Heart right ventricle (tissue), 16 donors: ENCODE results near the gene S100A7. TPM values are rescaled to one million over a fixed set of nuclear protein-coding genes. Genes with fewer than 3 reads are reported as not detected.

Experiments
- ATAC-seq, 8 donors: fragments of 200-7000 bp; cut with Tn5 transposase; one replicate each; pipeline ENCODE4 v1.9.1; 2020; ENCODE audit warnings: mild to moderate bottlenecking in 8 of 8, moderate library complexity in 8 of 8, moderate number of reproducible peaks in 1 of 8
- DNase-seq, 2 donors: peaks; one replicate each; pipeline ENCODE4 v3.0.0-alpha.2; 2020
- H3K27ac ChIP-seq, 10 donors: fragments of 200-600 bp; sonication (generic) in 2 of 10; one replicate each; pipeline versions ENCODE4 v1.5.0 to v1.8.0; 2020 to 2022; ENCODE audit warnings: mild to moderate bottlenecking in 3 of 10
- H3K27me3 ChIP-seq, 7 donors: fragments of 200-600 bp; one replicate each; pipeline ENCODE4 v1.8.0; 2021 to 2022; ENCODE audit warnings: mild to moderate bottlenecking in 2 of 7
- H3K36me3 ChIP-seq, 9 donors: fragments of 200-600 bp; sonication (generic) in 1 of 9; one replicate each; pipeline versions ENCODE4 v1.5.0 to v1.8.0; 2020 to 2022; ENCODE audit warnings: mild to moderate bottlenecking in 2 of 9
- H3K4me1 ChIP-seq, 9 donors: fragments of 200-600 bp; sonication (generic) in 1 of 9; one replicate each; pipeline versions ENCODE4 v1.5.0 to v1.8.0; 2020 to 2022; ENCODE audit warnings: mild to moderate bottlenecking in 4 of 9
- H3K4me3 ChIP-seq, 10 donors: fragments of 200-600 bp; sonication (generic) in 2 of 10; one replicate each; pipeline versions ENCODE4 v1.5.0 to v1.8.0; 2020 to 2022; ENCODE audit warnings: mild to moderate bottlenecking in 7 of 10, moderate library complexity in 2 of 10
- H3K9me3 ChIP-seq, 11 donors: fragments of 200-600 bp in 10 of 11; sonication (generic) in 2 of 11; one replicate each; pipeline versions ENCODE4 v1.5.0 to v1.8.0; 2013 to 2022; ENCODE audit warnings: mild to moderate bottlenecking in 2 of 11, control low read depth in 1 of 11, moderate library complexity in 1 of 11
- WGBS, 2 donors: extraction: QIAGEN DNeasy Blood & Tissue Kit; methylation state at CpG; one replicate each; pipeline ENCODE4 v1.1.7; 2013; ENCODE audit warnings: inconsistent platforms in 1 of 2; 5-methylcytosine and 5-hydroxymethylcytosine counted together
- intact Hi-C, 10 donors: fragments of 100-400 bp; cut with DNase I; formaldehyde crosslinking; loops; one replicate each; pipeline versions ENCODE4 v1.11.1 to v1.14.2; 2022
- polyA plus RNA-seq, 2 donors: library from polyadenylated mRNA; stranded (reverse); fragments of 200-250 nt; gene quantifications; one replicate each; pipeline ENCODE4 v1.2.3, GENCODE V29; 2013
- total RNA-seq, 10 donors: library from RNA; stranded (reverse); fragmentation: NEBNext Ultra II Directional in 3 of 10; extraction: Animal tissue kit (Norgen Biotek cat#: 25700) in 3 of 10; gene quantifications; one replicate each; pipeline versions ENCODE4 v1.2.1 to v1.2.4, GENCODE V29; 2021 to 2023
- TF ChIP-seq, protein P1 (sequence below), 9 donors: fragments of 200-600 bp; sonication (generic) in 2 of 9; IDR thresholded peaks; one replicate each; pipeline versions ENCODE4 v1.5.0 to v1.8.0; 2021 to 2022; ENCODE audit warnings: antibody characterized with exemption in 9 of 9, mild to moderate bottlenecking in 5 of 9, moderate library complexity in 1 of 9
- donor health status: Arrhythmogenic right ventricular cardiomyopathy.
- donor health status: ischemic (EF 13 %, LVEDD 7.1; RV severe dilation, severe dysfunction).
- donor health status: healthy with polysubstance abuse.
- donor health status: DM: no; HTN: yes; CAD: no.
- donor health status: DM: no; HTN: no; CAD: no.
- donor health status: ischemic (EF 25% LVEDD 6.9; RV normal size, moderate dysfunction).
- donor health status: ischemic (EF 25% LVEDD 5.7; RV mildly dilated, moderate dysfunction).
- donor health status: healthy.
- donor health status: DM: yes; HTN: yes; CAD: no.
- donor health status: Ischemic cardiomyopathy.
- donor health status: ischemic (EF 35%, LVEDD 5.7; RV mildly dilated, moderate dysfunction).
- donor health status: nonischemic (EF 11% LVEDD 7.7; RV severe dilation, severe dysfunction).
- donor health status: DM: yes; HTN: yes; CAD: no.
- donor health status: PGD.
- donor health status: ischemic (EF 29% LVEDD 5.4; RV normal size, mild dysfunction).
- donor health status: nonischemic (EF 23%, LVEDD 6.1; RV moderate dilation, normal function).

Gene S100A7
- total and polyA plus RNA-seq, 12 donors: 0.20 TPM; not detected in 11

DNA sequence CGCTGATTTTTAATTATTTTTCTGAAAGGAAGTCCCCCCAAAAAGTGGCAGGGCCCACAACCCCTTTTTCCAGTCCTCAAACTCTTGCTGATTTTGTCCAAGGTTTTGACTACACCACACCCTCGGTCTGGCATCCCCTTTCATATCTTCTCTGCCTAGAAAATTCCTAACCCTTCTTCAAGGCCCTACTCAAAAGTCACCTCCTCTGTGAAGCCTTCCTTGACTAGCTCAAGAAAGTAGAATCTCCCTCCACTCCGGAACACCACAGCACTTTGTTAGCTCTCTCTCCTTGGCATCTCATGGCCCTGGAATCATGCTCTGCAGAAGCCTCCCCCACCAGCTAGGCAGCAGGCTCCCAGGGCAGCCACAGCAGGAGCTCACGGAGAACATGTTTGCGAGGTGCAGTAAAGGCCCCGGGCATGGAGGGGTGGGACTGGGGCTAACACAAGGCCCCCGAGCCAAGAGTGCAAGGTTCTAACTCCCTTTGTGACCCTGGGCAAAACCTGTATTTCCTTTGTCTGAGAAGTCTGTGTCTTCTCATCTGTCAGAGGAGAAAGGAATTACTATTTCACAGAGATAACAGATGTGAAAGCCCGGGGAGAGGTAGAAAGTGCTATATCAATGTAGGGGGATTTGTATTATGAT lies 17.7 kb upstream of the S100A7 start:
- no peak for ATAC-seq

DNA sequence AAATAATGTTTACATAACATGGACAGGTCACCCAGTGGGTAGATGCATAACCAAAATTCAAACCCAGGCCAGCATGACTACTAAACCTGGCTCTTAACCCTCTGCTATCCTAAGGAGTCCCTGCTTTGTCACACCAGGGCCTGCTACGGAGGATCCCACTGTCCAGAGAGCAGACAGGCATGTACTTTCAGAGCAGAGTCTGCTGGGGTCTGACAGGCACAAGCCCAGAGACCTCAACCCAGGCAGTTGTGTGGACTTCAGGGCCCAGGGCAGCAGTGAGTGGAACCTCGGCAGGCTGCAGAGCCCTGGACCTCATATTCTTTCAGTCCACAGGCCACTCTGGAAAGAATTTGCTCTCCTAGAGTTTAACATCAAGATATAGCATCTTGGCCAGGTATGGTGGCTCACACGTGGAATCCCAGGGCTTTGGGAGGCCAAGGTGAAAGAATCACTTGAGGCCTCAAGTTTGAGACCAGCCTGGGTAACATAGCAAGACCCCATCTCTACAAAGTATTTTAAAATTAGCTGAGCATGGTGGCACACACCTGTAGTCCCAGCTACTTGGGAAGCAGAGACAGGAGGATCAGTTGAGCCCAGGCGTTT lies 16.1 kb upstream of the S100A7 start:
- DNase-seq (no peak), ATAC-seq (no peak)
- TF ChIP-seq, protein P1, sequence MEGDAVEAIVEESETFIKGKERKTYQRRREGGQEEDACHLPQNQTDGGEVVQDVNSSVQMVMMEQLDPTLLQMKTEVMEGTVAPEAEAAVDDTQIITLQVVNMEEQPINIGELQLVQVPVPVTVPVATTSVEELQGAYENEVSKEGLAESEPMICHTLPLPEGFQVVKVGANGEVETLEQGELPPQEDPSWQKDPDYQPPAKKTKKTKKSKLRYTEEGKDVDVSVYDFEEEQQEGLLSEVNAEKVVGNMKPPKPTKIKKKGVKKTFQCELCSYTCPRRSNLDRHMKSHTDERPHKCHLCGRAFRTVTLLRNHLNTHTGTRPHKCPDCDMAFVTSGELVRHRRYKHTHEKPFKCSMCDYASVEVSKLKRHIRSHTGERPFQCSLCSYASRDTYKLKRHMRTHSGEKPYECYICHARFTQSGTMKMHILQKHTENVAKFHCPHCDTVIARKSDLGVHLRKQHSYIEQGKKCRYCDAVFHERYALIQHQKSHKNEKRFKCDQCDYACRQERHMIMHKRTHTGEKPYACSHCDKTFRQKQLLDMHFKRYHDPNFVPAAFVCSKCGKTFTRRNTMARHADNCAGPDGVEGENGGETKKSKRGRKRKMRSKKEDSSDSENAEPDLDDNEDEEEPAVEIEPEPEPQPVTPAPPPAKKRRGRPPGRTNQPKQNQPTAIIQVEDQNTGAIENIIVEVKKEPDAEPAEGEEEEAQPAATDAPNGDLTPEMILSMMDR (IDR thresholded peaks at IDR 0.05): no peak
- 87 to 91% methylated on average over 4 of the region's 4 CpGs for WGBS, 2 donors
- H3K9me3 ChIP-seq: peaks cover 0 to 14% (median under 1%) of the 10 kb centered on the region in 11 donors
- H3K27me3 ChIP-seq: peaks cover 0 to 7% (median 0%) of the 10 kb centered on the region in 7 donors
- H3K27ac ChIP-seq: no peak overlapping the region
- intact Hi-C loops: no loop called here
- peaks cover 0 to 3% (median 0%) of the 10 kb centered on the region in 9 donors for H3K4me1 ChIP-seq
- H3K36me3 ChIP-seq: no peaks in the 10 kb centered on the region
- no peak overlapping the region for H3K4me3 ChIP-seq

More for the DNA sequence above, 17.7 kb upstream of the S100A7 start:
- DNase-seq: no peak
- Histone ChIP-seq H3K4me3 (no peak overlapping the region), H3K4me1 (peaks cover 0 to 3% (median 0%) of the 10 kb centered on the region in 9 donors), H3K9me3 (no peaks in the 10 kb centered on the region), H3K36me3 (no peaks in the 10 kb centered on the region), H3K27ac (no peak overlapping the region), H3K27me3 (peaks cover 0 to 18% (median 0%) of the 10 kb centered on the region in 7 donors)
- TF ChIP-seq, protein P1 (IDR thresholded peaks at IDR 0.05): no peak
- 58 to 62% methylated on average over 8 of the region's 8 CpGs for WGBS, 2 donors
- intact Hi-C loops: no loop called here

DNA sequence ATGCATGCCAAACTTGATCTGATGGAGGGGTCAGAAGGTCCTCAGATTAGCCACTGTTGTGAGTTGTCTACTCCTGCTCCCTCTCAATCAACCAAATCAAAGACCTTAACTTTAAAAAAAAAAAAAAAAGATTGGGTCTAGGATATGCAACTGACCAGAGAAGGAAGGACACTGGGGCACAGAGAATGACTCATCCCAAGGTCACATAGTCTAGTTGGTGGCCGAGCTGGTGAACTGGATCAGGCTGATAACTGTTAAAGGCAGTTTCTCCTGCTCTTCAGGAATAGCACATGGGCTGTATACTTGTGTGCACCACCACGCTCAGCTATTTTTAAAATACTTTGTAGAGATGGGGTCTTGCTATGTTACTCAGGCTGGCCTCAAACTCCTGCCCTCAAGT lies 14.8 kb upstream of the S100A7 start:
- TF ChIP-seq, protein P1 (IDR thresholded peaks at IDR 0.05): no peak
- Histone ChIP-seq H3K4me1 (no peaks in the 10 kb centered on the region), H3K36me3 (no peaks in the 10 kb centered on the region), H3K27me3 (no peaks in the 10 kb centered on the region), H3K9me3 (peaks cover 0 to 20% (median 5%) of the 10 kb centered on the region in 11 donors), H3K27ac (no peak overlapping the region), H3K4me3 (no peak overlapping the region)
- no peak for ATAC-seq
- intact Hi-C loops: no loop called here
- WGBS, 2 donors: 75 to 76% methylated on average over 2 of the region's 2 CpGs
- no peak for DNase-seq

DNA sequence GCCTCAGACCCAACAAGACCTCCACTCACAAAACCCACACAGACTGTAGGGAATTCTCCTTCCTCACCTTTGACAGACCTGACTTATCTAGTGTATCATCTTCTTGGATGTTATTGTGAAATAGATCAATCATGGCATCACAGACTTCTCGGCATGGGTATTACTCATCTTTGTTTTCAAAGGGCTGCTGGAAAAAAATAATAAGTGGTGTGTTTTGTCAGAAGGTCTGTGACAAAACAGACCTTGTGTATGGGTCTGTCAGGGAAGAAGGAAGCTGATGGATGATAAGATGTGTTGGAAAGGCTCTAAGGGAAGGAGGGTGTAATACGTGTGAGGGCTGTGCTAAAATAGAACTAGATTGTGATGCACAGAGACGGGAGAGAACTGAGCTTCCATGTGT lies 13.9 kb upstream of the S100A7 start:
- H3K27ac ChIP-seq: no peak overlapping the region
- H3K4me3 ChIP-seq: no peak overlapping the region
- 56 to 59% methylated on average over 3 of the region's 3 CpGs for WGBS, 2 donors
- TF ChIP-seq, protein P1 (IDR thresholded peaks at IDR 0.05): no peak
- H3K27me3 ChIP-seq: no peaks in the 10 kb centered on the region
- peaks cover 0 to 20% (median 5%) of the 10 kb centered on the region in 11 donors for H3K9me3 ChIP-seq
- ATAC-seq (no peak), DNase-seq (no peak)
- H3K4me1 ChIP-seq: no peaks in the 10 kb centered on the region
- intact Hi-C loops: no loop called here
- no peaks in the 10 kb centered on the region for H3K36me3 ChIP-seq
